HEK293 (cell line): ENCODE data around the gene DHX38.

Experiments
- CTCF ChIA-PET: fragments of 350-600 bp; formaldehyde crosslinking; extraction: SDS; loops from one replicate; lab custom pipeline; 2021; ENCODE audit warnings: antibody characterized with exemption; lab: Yijun Ruan, JAX
- POLR2A ChIA-PET: fragments of 300-600 bp; formaldehyde crosslinking; extraction: SDS; loops from one replicate; lab custom pipeline; 2020; ENCODE audit warnings: antibody characterized with exemption, inconsistent platforms; lab: Yijun Ruan, JAX
- H3K27ac ChIP-seq: fragments of 200-500 bp; sonication (Bioruptor generic); 2 replicates; pipeline ENCODE4 v1.5.1; 2014; ENCODE audit warnings: low read depth, low read length, control low read depth, inconsistent platforms; ENCODE audit errors: extremely low read depth
- H3K36me3 ChIP-seq, 2 experiments: fragments of 200-500 bp in 1 of 2; sonication (Bioruptor generic) in 1 of 2; 1 replicate in 1 of 2; 2 replicates in 1 of 2; pipeline ENCODE4 v1.5.1; 2014 to 2017; ENCODE audit warnings: inconsistent platforms in 2 of 2, low read length in 2 of 2; ENCODE audit not compliant: control insufficient read depth in 2 of 2, insufficient read depth in 1 of 2
- H3K4me1 ChIP-seq: fragments of 200-500 bp; sonication (Bioruptor generic); 2 replicates; pipeline ENCODE4 v1.5.1; 2014; ENCODE audit warnings: mild to moderate bottlenecking, low read length, inconsistent platforms; ENCODE audit not compliant: control insufficient read depth, insufficient read depth
- H3K4me3 ChIP-seq: 2 replicates; pipeline ENCODE4 v1.5.1; 2011; ENCODE audit warnings: low read depth, mild to moderate bottlenecking, control low read depth, low read length, moderate library complexity
- H3K9me3 ChIP-seq: fragments of 200-500 bp; sonication (Bioruptor generic); 2 replicates; pipeline ENCODE4 v1.5.1; 2014; ENCODE audit warnings: low read depth, low read length, inconsistent platforms; ENCODE audit not compliant: control insufficient read depth, insufficient read depth
- ATF2 ChIP-seq: fragments of 450-650 bp; formaldehyde crosslinking; IDR thresholded peaks from 2 replicates; pipeline ENCODE4 v1.5.1; 2016; ENCODE audit warnings: missing biosample characterization, missing genetic modification characterization, low read depth
- GLI4 ChIP-seq: fragments of 450-650 bp; formaldehyde crosslinking; IDR thresholded peaks from 2 replicates; pipeline ENCODE4 v1.5.1; 2016; ENCODE audit warnings: missing biosample characterization, missing genetic modification characterization
- KLF10 ChIP-seq: fragments of 450-650 bp; IDR thresholded peaks from 2 replicates; pipeline ENCODE4 v1.5.1; 2018; ENCODE audit warnings: missing biosample characterization, mild to moderate bottlenecking, missing genetic modification characterization
- OSR2 ChIP-seq: fragments of 450-650 bp; formaldehyde crosslinking; IDR thresholded peaks from 2 replicates; pipeline ENCODE4 v1.5.1; 2016; ENCODE audit warnings: missing biosample characterization, missing genetic modification characterization
- PRDM4 ChIP-seq: fragments of 450-650 bp; formaldehyde crosslinking; IDR thresholded peaks from 2 replicates; pipeline ENCODE4 v1.5.1; 2017; ENCODE audit warnings: missing biosample characterization, missing genetic modification characterization
- SALL2 ChIP-seq: fragments of 450-650 bp; formaldehyde crosslinking; IDR thresholded peaks from 2 replicates; pipeline ENCODE4 v1.5.0; 2017; ENCODE audit warnings: missing biosample characterization, mild to moderate bottlenecking, missing genetic modification characterization, borderline replicate concordance
- SP2 ChIP-seq: fragments of 450-650 bp; formaldehyde crosslinking; IDR thresholded peaks from 2 replicates; pipeline ENCODE4 v1.5.1; 2016; ENCODE audit warnings: missing biosample characterization, missing genetic modification characterization
- SP7 ChIP-seq: fragments of 450-650 bp; formaldehyde crosslinking; IDR thresholded peaks from 2 replicates; pipeline ENCODE4 v1.5.1; 2016; ENCODE audit warnings: missing biosample characterization, missing genetic modification characterization
- TCF7L2 ChIP-seq: IDR thresholded peaks from 2 replicates; pipeline ENCODE4 v1.6.1; 2011; ENCODE audit warnings: low read depth, mild to moderate bottlenecking, inconsistent platforms, low read length, moderate library complexity, borderline replicate concordance
- ZBTB17 ChIP-seq: fragments of 450-650 bp; formaldehyde crosslinking; IDR thresholded peaks from 2 replicates; pipeline ENCODE4 v1.5.1; 2016; ENCODE audit warnings: missing biosample characterization, missing genetic modification characterization
- ZBTB20 ChIP-seq: fragments of 450-650 bp; formaldehyde crosslinking; IDR thresholded peaks from 2 replicates; pipeline ENCODE4 v1.5.1; 2016; ENCODE audit warnings: missing biosample characterization, missing genetic modification characterization
- ZNF112 ChIP-seq: fragments of 450-650 bp; formaldehyde crosslinking; IDR thresholded peaks from 2 replicates; pipeline ENCODE4 v1.5.0; 2017; ENCODE audit warnings: missing biosample characterization, missing genetic modification characterization
- ZNF174 ChIP-seq: fragments of 450-650 bp; formaldehyde crosslinking; IDR thresholded peaks from 2 replicates; pipeline ENCODE4 v1.5.0; 2017; ENCODE audit warnings: missing biosample characterization, mild to moderate bottlenecking, missing genetic modification characterization
- ZNF239 ChIP-seq: fragments of 450-650 bp; formaldehyde crosslinking; IDR thresholded peaks from 2 replicates; pipeline ENCODE4 v1.5.1; 2016; ENCODE audit warnings: missing biosample characterization, missing genetic modification characterization
- ZNF24 ChIP-seq: fragments of 450-650 bp; formaldehyde crosslinking; IDR thresholded peaks from 2 replicates; pipeline ENCODE4 v1.5.1; 2016; ENCODE audit warnings: missing biosample characterization, missing genetic modification characterization
- ZNF274 ChIP-seq, 2 experiments: fragments of 200-500 bp in 1 of 2; fragments of 450-650 bp in 1 of 2; sonication (Bioruptor generic) in 1 of 2; formaldehyde crosslinking in 1 of 2; IDR thresholded peaks; 2 replicates each; pipeline versions ENCODE4 v1.5.1 to v1.6.1; 2014 to 2016; ENCODE audit warnings: borderline replicate concordance in 1 of 2, inconsistent platforms in 1 of 2, low read length in 1 of 2, missing biosample characterization in 1 of 2, missing genetic modification characterization in 1 of 2
- ZNF391 ChIP-seq: fragments of 450-650 bp; formaldehyde crosslinking; IDR thresholded peaks from 2 replicates; pipeline ENCODE4 v1.5.1; 2016; ENCODE audit warnings: low read depth, missing biosample characterization, missing genetic modification characterization, borderline replicate concordance
- ZNF521 ChIP-seq: fragments of 450-650 bp; formaldehyde crosslinking; IDR thresholded peaks from 2 replicates; pipeline ENCODE4 v1.5.1; 2017; ENCODE audit warnings: missing biosample characterization, mild to moderate bottlenecking, missing genetic modification characterization
- ZNF654 ChIP-seq: fragments of 450-650 bp; formaldehyde crosslinking; IDR thresholded peaks from 2 replicates; pipeline ENCODE4 v1.5.1; 2016; ENCODE audit warnings: low read depth, missing biosample characterization, missing genetic modification characterization
- ZNF692 ChIP-seq: fragments of 450-650 bp; formaldehyde crosslinking; IDR thresholded peaks from 2 replicates; pipeline ENCODE4 v1.5.1; 2016; ENCODE audit warnings: missing biosample characterization, missing genetic modification characterization
- ZNF704 ChIP-seq: fragments of 450-650 bp; formaldehyde crosslinking; IDR thresholded peaks from 2 replicates; pipeline ENCODE4 v1.5.1; 2016; ENCODE audit warnings: missing biosample characterization, missing genetic modification characterization
- ZSCAN16 ChIP-seq: fragments of 450-650 bp; formaldehyde crosslinking; IDR thresholded peaks from 2 replicates; pipeline ENCODE4 v1.5.1; 2016; ENCODE audit warnings: missing biosample characterization, missing genetic modification characterization
- ZSCAN5A ChIP-seq: fragments of 450-650 bp; formaldehyde crosslinking; IDR thresholded peaks from 2 replicates; pipeline ENCODE4 v1.5.1; 2016; ENCODE audit warnings: missing biosample characterization, missing genetic modification characterization

DHX38 gene

GRCh38 chr16:72112906-72113615 lies 19.4 kb downstream of the DHX38 start (continued):
- TF ChIP-seq ZNF239 (tag by site-specific recombination) (no peak), SP7 (no peak)

- no peaks in the 10 kb centered on the region for H3K9me3 ChIP-seq
- POLR2A ChIA-PET: interaction anchor here (0.6 kb wide), 1 partner anchor 984 kb away, joined by 3 read pairs; no protein-coding TSS in a partner anchor
- H3K27ac ChIP-seq: no peak overlapping the region
- H3K4me3 ChIP-seq: no peak overlapping the region
- TF ChIP-seq ZBTB20 (tag by site-specific recombination) (no peak), TCF7L2 (no peak), ZBTB17 (tag by site-specific recombination) (no peak), SALL2 (tag by site-specific recombination) (no peak), ZNF521 (tag by site-specific recombination) (no peak), SP2 (no peak), ZNF24 (tag by site-specific recombination) (no peak), ZSCAN16 (tag by site-specific recombination) (no peak), ZNF654 (tag by site-specific recombination) (no peak), OSR2 (tag by site-specific recombination) (no peak), ZNF692 (tag by site-specific recombination) (no peak), ZNF704 (tag by site-specific recombination) (no peak)
- CTCF ChIA-PET: interaction anchor here (0.9 to 1.7 kb wide), 2 partner anchors 11 to 12 kb away, joined by 3 to 8 read pairs; no protein-coding TSS in a partner anchor
- no peaks in the 10 kb centered on the region for H3K4me1 ChIP-seq
- peaks cover 0 to 51% of the 10 kb centered on the region in 2 experiments; a peak in 1 of 3 replicates for H3K36me3 ChIP-seq
Measured at GRCh38 chr16:72113616-72113945, 19.9 kb downstream of the DHX38 start.

DNA sequence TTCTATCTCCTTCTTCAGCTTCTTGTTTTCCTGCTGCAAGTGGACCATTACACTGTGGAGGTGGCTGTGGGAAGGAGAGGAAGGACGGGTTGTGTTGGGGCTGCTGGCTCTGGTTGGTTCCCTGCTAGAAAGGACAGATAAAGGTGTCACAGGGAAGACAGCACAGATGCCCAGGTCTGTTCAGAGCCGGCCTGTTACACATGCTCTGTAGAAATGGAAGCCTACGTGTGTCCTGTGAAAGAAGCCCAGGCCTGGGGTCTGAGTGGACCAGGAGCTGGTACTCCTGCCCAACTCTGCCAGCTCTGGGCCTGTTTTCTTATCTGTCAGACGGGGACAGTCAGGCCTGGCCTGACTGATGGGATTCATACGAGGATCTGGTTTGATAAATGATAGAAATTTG lies 26.4 kb downstream of the DHX38 start:
- Histone ChIP-seq H3K9me3 (no peaks in the 10 kb centered on the region), H3K4me3 (no peak overlapping the region), H3K4me1 (no peaks in the 10 kb centered on the region), H3K36me3 (peaks cover 0 to 4% of the 10 kb centered on the region in 2 experiments; a peak in 1 of 3 replicates), H3K27ac (no peak overlapping the region)
- ChIA-PET CTCF (interaction anchor here (1.5 kb wide), 1 partner anchor 347 kb away, joined by 3 read pairs; no protein-coding TSS in a partner anchor), POLR2A (no interaction called here)
- TF ChIP-seq GLI4 (tag by site-specific recombination) (no peak), ZNF391 (tag by site-specific recombination) (no peak), KLF10 (tag by site-specific recombination) (no peak), ZNF174 (tag by site-specific recombination) (no peak), ZSCAN5A (tag by site-specific recombination) (no peak), PRDM4 (tag by site-specific recombination) (no peak), ZNF112 (tag by site-specific recombination) (no peak), ZNF274 (IDR thresholded peaks at IDR 0.05; ENCODE audit: low read length) (no peak), ZNF274 (tag by site-specific recombination; IDR thresholded peaks at IDR 0.05; ENCODE audit: borderline replicate concordance) (no peak), OSR2 (tag by site-specific recombination) (no peak), ZNF24 (tag by site-specific recombination) (no peak), ATF2 (no peak)
